ENCODE results near the gene HSPB9. TPM values are rescaled to one million over a fixed set of nuclear protein-coding genes. Genes with fewer than 3 reads are reported as not detected.

The HSPB9 gene
- total RNA-seq, 4 donors from 2014 or later = not detected

DNA sequence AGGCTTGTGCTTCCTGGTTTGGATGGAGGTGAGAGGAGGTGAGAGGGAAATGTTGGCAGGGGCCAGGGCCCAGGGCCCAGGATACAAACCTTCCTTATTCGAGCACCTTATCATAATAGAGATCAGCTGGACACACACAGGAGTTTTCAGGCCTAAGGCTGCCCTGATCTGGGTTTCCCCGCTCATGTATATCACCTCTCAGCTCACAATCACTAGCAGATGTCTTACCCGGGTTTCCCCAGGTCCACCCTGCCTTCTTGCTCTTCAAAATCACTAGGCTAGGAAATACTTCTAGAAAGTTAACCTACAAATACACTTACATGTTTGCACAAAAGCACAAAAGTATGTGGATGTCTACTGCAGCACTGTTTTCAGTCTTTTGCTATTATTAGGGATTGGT, 4.2 kb downstream of the HSPB9 start:
- TF ChIP-seq, protein P1, sequence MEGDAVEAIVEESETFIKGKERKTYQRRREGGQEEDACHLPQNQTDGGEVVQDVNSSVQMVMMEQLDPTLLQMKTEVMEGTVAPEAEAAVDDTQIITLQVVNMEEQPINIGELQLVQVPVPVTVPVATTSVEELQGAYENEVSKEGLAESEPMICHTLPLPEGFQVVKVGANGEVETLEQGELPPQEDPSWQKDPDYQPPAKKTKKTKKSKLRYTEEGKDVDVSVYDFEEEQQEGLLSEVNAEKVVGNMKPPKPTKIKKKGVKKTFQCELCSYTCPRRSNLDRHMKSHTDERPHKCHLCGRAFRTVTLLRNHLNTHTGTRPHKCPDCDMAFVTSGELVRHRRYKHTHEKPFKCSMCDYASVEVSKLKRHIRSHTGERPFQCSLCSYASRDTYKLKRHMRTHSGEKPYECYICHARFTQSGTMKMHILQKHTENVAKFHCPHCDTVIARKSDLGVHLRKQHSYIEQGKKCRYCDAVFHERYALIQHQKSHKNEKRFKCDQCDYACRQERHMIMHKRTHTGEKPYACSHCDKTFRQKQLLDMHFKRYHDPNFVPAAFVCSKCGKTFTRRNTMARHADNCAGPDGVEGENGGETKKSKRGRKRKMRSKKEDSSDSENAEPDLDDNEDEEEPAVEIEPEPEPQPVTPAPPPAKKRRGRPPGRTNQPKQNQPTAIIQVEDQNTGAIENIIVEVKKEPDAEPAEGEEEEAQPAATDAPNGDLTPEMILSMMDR (IDR thresholded peaks at IDR 0.05; ENCODE audit: low read depth) = no peak

DNA sequence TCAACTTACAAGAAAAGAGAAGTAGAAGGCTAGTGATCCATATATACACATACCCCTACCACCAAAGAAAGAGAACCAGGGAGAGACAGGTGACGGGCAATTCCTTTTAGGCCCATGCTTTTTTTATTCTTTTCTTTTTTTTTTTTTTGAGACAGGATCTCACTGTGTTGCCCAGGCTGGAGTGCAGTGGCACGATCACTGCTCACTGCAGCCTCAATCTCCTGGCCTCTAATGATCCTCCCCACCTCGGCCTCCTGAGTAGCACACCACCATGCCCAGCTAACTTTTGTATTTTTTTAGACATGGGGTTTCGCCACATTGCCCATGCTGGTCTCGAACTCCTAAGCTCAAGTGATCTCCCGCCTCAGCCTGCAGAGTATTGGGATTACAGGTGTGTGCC, 4.8 kb downstream of the HSPB9 start:
- TF ChIP-seq, protein P1 (IDR thresholded peaks at IDR 0.05; ENCODE audit: low read depth) = no peak

GRCh38 chr17:42129109-42129837, 6.7 kb downstream of the HSPB9 start:
- TF ChIP-seq, protein P1 (IDR thresholded peaks at IDR 0.05; ENCODE audit: low read depth) = no peak

DNA sequence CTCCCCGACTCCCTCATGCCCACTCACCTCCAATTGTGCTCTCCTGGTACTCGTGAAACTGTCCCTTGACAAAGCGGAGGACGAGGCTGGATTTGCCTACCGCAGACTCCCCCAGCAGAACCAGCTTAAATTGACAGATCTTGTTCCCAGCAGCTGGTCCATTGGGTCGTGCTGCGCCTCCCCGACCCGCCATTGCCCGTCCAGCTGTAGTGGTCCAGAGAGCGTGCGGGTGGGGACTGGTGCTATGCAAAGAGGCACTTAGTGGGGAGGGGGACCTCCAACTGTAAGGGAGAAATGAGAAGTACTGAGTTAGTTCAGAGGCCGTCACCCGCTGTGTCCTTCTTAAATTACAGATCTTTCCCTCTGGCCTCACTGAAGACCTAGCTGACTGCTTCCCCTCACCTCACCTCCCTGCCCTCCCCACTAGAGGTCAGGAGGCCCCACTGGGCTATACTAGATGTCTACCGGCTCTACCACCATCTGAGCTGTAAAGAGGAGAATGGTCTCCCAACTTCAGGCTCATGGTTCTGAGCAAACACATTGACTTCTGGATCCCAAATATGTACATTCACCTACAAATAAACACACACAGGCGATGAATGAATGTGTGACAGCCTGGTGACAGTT, 7.8 kb downstream of the HSPB9 start:
- TF ChIP-seq, protein P1 (IDR thresholded peaks at IDR 0.05; ENCODE audit: low read depth) = no peak

- TF ChIP-seq, protein P1 (IDR thresholded peaks at IDR 0.05; ENCODE audit: low read depth) = no peak
Observed at GRCh38 chr17:42131232-42131631, 8.6 kb downstream of the HSPB9 start.

GRCh38 chr17:42131981-42132432, 9.4 kb downstream of the HSPB9 start:
- TF ChIP-seq, protein P1 (IDR thresholded peaks at IDR 0.05; ENCODE audit: low read depth) = no peak

DNA sequence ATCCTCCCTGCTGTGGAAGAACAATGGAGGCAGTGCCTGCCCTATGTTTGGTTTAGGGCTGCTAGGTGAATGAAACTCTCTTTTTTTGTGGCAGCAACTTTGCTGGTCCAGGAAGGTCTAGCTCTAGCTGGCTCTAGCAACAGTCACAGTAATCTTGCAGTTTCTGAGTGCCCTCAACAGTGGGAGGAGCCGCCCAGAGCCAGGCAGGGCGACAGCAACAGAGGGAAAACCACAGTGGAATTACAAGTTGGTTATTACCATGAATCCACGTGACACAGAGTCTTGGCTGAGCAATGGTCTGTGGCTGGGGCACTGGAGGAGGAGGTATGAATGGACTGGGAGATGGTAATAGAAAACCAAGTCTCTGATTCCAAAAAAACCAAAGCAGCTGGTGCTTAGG, 10.3 kb downstream of the HSPB9 start:
- TF ChIP-seq, protein P1 (IDR thresholded peaks at IDR 0.05; ENCODE audit: low read depth) = no peak

All from subcutaneous adipose tissue (tissue), 4 donors.